NCI-H345 treated with DMSO at 0.1 percent for 48 hours (cell line): ENCODE results near the gene ZNF266.

Experiments used
- DNase-seq: peaks from one replicate; lab custom pipeline; 2025; ENCODE audit not compliant: unreplicated experiment; lab: John Stamatoyannopoulos, UW

Gene ZNF266

DNA sequence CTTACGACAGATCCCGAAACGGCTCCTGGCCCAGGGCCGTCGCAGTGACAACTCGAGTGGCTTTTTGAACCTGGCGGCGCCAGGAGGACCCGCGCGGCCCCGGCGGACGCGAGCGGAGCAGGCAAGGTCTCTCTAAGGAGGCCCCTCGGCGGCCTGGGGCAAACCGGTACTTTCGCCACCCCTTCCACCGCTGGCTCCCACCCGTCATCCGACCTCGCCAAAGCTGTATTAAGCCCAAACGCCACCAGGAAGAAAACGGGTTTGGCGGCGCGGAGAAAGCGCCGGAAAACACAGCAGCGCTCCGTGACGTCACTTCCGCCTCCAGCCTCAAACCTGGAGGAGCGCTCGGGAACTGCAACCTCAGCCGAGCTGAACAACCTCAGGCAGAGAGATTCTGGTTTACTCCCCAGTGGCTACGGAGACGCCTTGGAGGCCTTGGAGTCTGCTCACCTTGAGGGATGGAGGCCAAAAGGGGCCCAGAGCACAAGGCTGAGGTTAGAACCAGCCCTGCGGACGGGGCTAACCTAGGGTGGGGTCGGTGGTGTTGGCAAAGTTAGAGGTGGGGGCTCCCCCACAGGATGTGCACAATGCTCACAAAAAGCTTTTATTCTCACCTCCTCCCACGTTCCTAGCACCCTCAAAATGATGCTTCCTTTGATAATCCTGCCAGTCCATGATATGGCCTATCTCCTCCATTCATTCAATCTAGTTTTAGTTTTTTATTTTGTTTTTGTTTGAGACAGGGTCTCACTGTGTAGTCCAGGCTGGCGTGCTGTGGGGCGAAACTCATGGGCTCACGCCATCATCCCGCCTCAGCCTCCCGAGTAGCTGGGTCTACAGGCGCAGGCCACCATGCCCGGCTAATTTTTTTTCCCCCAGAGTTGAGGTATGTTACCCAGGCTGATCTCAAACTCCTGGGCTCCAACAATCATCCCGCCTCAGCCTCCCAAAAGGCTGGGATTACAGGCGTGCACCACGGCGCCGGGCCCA is at the start of gene ZNF266:
ZNF266 (minus strand) TSS at position 295 of the 990 bp plus-strand sequence. CDS start 15,484 bp downstream, outside the sequence.
- DNase-seq, result peak; percentile 80

- no peak for DNase-seq
These were observed 49.8 kb upstream of the ZNF266 start for GRCh38 chr19:9485140-9485539.

DNA sequence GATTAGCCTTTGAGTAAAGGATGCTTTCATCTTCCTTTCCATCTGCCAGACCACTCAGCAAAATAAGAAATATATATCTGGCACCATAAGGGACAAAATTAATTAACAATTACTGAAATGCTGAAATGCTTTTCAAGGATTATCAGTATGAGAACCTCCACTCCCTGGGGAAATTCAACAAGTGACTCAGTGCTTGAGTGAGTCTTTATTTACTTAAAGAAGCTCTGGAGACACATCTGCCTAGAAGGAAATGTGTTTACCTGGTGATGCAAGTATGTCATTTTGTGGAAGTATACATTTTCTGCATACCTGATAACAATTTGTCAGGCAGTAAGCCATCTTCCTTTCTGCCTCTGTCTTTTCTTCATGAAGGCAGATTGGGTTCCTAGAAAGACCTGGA is 39.6 kb upstream of the ZNF266 start:
- no peak for DNase-seq

DNA sequence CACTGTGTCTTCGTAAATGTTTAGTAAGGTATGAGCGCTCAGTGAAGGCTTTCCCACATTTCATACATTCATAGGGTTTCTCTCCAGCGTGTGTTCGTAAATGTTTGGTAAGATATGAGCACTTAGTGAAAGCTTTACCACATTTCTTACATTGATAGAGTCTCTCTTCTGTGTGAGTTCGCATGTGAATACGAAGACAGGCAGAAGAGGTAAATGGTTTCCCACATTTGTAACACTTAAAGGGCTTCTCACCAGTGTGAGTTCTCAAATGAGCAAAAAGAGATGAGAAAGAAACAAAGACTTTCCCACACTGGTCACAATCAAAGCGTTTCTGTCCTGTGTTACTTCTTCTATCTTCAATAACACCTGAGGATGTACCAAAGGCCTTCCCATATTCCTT is 31.8 kb upstream of the ZNF266 start:
- DNase-seq, result no peak

- DNase-seq, result no peak
These were observed 26.6 kb upstream of the ZNF266 start for GRCh38 chr19:9461938-9462337.

DNA sequence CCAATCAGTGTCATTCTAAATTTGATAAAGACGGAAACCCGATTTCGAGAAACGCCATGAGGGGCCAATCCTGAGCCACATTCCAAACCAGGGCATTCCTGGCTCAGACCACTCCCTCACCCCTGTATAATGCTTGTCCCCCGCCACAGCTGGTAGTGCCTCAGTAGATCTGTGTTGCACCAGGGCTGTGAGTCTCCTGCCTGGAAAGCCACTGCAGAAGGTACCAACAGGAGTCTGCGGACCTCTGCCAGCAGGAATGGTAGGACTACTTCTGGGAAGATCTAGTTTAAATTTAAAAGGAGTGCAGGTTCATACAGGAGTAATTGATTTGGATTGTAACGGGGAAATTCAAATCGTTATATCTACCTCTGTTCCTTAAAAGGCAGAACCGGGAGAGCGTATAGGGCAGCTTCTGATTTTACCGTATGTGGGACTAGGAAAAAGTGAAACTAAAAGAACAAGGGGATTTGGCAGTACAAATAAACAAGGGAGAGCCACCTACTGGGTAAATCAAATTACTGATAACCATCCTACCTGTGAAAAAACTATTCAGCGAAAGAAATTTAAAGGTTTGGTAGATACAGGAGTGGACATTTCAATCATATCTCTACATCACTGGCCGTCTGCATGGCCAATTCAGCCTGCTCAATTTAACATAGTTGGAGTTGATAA is 20.8 kb upstream of the ZNF266 start:
- no peak for DNase-seq

DNA sequence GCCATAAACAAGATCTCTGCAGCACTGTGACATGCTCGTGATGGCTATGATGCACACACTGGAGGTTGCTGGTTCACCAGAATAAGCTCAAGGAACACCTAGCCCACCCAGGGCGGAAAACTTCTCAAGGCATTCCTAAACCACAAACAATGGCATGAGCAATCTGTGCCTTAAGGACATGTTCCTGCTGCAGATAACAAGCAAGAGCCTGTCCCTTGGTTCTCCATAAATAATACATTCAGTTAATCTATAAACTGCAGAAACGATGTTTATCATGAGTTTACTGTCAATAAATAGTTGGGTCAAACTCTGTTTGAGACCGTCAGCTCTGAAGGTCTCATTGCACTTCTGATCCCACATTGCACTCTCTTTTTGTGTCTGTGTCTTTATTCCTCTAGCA is 18.6 kb upstream of the ZNF266 start:
- DNase-seq, result no peak

DNA sequence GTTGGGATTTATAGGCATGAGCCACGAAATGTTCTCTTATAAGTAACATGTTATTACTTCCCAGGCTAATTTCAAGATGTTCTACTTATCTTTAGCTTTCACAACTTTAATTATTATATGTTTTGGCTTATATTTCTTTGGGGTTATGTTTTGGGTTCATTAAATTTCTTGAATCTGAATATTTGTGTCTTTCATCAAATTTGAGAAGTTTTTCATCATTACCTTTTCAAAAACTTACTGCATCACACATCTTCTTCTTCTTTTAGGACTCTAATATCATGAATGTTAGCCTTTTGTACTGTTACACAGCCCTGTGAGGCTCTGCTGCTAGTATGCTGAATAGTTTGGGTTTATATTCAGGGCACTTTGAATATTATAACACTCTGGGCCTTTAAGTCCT is 9.7 kb upstream of the ZNF266 start:
- no peak for DNase-seq

- no peak for DNase-seq
These were observed 985 bp upstream of the ZNF266 start for GRCh38 chr19:9436358-9436757.

GRCh38 chr19:9431475-9431874 is 3.9 kb downstream of the ZNF266 start:
- DNase-seq, result no peak

GRCh38 chr19:9430444-9430843 is 4.9 kb downstream of the ZNF266 start:
- no peak for DNase-seq

DNA sequence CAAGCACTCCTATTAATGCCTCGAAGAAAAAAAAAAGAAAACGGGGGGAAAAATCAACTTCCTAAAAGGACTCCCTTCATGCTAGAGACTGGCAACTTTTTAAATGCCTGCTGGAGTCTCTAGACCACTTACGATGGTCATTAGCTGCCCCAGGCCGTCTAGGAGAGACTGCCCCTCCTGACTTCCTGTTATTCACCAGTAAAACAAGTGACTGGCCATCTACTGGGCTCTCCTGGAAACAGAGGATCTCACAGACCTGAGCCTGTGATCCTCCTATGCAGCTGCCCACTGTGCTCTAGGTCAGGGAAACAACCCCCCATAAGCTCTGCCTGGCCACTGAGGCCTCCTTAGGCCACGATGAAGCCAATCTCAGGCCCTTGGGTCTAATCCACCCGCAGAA is 7.4 kb downstream of the ZNF266 start:
- no peak for DNase-seq

GRCh38 chr19:9413240-9413954 is 22.0 kb downstream of the ZNF266 start:
- DNase-seq, result no peak

DNA sequence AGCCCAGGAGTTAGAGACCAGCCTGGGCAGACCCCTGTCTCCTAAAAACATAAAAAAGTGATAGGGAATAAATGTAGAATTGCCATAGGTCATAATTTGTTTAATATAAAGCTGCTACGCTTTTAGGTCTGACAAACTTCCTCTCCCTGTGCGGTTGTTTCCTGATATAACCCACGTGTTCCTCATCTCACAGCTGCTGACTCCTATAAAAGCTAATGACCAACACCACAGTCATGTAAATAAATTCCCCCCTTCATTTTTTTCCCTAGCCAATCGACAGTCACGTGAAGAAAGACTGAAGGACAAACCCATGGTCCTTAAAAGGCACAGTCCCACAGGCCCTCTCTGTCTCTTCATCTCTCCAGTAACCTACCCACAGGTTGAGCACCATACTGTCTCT is 27.5 kb downstream of the ZNF266 start:
- no peak for DNase-seq

GRCh38 chr19:9406798-9407352 is 28.5 kb downstream of the ZNF266 start:
- DNase-seq, result no peak

GRCh38 chr19:9381361-9381785 is 54.0 kb downstream of the ZNF266 start:
- DNase-seq, result no peak

- DNase-seq, result no peak
These were observed 64.4 kb downstream of the ZNF266 start for GRCh38 chr19:9370738-9371619.

DNA sequence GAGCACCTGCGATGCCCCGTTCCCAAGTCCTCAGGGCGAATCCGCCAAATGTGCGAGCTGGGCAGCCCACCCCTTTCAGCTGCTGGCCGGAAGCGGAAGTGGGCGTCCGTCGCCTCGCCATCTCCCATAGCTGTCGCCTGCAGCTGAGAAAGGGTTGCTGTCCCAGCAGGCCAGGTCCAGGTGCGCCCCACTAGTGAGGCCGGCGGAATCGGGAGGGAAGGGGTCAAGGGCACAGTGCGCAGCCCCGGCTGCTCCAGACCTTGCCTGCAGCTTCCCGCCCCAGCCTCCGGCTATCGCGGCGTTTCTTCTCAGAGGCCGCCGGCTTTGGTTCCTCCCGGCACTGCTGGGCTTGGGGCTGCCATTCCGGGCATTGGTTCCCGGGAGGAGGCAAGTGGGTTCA is 72.5 kb downstream of the ZNF266 start, which contains the start of gene ZNF177:
ZNF177 (plus strand) TSS at position 109 of the 400 bp plus-strand sequence. CDS start 15,299 bp downstream, outside the sequence.
- DNase-seq, result no peak
